Measurements from ENCODE around the gene SELE.
"Not testable (repeated sequence)": the region's sequence is repeated elsewhere in the genome, so short reads cannot be mapped to it uniquely, and the experiment has no call there.

Gene SELE

DNA sequence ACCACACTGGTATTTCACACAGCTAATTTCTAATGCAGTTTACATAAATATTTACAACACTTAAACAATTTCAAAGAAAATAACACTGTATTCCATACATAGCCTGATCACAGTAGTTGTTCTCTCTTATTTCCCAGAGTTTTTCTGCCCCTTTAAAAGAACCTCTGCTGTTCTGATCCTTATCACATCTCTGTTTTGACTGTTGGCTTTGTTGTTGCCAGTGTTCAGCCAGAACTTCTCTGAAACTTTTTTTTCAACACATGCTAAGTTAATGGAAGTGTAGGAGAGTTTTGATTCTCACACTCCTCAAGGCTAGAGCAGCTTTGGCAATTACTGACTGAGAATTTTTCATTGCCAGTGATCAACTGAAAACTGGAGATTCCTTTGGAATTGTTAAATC, 11.1 kb downstream of the SELE start:
- DNase-seq, result no peak

DNA sequence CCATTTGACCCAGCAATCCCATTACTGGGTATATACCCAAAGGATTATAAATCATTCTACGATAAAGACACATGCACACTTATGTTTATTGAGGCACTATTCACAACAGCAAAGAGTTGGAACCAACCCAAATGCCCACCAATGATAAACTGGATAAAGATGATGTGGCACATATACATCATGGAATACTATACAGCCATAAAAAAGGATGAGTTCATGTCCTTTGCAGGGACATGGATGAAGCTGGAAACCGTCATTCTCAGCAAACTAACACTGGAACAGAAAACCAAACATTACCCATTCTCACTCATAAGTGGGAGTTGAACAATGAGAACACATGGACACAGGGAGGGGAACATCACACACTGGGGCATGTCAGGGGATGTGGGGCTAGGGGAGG, 18.8 kb downstream of the SELE start:
- not testable (repeated sequence) for DNase-seq

DNA sequence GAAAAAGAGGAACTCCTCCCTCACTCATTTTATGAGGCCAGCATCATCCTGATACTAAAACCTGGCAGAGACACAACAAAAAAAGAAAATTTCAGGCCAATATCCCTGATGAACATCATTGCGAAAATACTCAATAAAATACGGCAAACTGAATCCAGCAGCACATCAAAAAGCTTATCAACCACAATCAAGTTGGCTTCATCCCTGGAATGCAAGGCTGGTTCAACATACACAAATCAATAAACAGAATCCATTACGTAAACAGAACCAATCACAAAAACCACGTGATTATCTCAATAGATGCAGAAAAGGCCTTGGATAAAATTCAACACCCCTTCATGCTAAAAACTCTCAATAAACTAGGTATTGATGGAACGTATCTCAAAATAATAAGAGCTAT, 20.8 kb downstream of the SELE start:
- DNase-seq, result not testable (repeated sequence)

DNA sequence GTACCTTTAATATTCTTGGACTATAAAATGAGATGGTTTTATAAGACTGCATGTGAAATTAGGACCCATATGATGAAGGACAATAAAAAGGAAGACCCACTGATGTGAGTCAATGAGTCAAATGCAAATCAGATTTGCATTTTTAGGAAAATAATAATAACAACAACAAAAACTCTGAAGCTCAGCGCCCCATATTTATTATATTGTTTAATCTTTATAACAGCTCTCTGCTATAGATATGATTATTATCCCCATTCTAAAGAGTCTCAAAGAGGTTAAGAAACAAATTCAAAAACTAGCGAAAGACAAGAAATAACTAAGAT, 21.6 kb downstream of the SELE start:
- DNase-seq, result no peak

DNA sequence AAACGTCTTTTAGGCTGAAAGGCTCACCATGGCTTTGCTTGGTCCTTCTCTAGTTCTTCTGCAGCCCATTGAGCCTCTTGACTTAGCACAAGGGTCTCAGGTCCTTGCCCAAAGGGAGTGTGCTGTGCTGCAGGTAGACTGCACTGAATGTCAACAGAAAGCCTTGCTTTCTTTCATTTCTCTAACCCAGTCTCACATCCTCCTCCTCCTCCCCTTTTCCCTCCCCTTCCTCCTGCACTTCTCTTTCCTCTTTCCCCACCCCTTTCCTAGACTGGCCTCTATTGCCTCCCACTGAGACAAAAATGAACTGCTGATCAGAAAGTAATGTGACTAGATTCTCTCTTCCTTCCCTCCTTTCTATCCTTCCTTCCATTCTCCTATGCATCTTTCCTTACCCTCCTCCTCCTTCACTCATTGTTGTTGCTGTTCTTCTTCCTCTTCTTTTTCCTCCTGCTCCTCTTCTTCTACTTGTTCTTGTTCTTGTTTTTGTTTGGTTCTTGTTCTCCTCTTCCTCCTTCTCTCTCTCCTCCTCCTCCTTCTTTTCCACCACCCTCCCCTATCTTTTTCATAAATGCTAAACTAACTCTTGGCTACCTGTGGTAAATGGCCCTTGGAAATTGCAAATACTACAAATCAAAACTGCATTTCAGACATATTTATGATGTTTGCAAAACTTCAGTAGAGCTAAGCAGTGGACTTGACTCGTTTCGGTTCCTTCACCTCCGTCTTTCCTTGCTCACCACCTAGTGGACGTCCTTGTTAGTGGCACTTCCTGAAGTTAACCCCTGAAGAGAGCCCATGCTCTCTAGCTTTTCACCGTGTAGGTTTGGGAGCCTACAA, 22.2 kb downstream of the SELE start, which contains the start of gene SELL:
SELL (minus strand) TSS at position 152 of the 840 bp plus-strand sequence; CDS start at position 30, 122 bp downstream.
- peak; percentile 50 for DNase-seq

DNA sequence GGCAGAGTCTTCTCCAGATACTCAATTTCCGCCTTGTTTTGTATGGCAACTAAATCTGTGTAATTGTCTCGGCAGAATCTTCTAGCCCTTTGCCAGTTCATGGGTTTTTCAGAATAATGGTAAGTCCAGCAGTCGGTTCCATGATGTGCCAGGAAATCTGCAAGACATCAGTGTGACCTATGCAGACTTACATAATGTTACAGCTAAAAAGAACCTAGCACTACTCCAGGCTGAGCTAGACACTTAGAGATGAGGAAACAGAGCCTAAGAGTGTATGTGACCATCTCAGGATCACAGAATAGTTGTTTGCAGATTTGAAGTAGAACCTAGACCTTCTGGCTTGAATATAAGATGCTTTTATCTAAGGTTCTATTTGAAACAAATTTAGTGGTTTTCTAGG, 25.2 kb downstream of the SELE start:
- DNase-seq, result no peak

DNA sequence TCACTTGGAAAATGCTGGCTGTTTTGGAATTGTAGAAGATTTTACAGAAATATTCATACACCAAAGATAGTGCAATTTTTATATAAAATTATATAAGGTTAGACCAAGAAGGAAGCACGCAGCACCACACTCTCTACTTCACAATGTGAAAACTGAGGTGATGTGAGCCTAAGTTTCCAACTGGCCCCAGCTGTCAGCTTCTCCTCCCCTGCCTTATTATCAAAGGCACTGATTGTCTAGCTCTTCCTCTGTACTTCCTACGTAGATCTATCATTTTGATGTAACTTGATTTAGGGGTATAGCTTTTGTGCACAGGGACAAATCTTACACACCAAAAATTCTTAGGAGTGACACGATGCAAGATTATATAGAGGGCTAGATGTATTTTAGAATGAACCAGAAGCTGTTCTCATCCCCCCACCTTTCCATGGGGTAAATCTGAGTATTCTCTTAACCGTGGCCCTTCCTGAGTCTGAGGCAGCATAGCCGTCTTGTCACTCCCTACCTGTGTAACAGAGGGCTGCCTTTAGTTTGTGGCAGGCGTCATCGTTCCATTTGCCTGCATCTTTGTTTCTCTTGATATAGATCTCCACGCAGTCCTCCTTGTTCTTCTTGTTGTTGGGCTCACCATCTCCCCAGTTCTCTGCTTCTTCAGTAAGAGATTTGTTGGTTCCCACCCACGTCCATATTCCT, 25.8 kb downstream of the SELE start:
- DNase-seq, result no peak

DNA sequence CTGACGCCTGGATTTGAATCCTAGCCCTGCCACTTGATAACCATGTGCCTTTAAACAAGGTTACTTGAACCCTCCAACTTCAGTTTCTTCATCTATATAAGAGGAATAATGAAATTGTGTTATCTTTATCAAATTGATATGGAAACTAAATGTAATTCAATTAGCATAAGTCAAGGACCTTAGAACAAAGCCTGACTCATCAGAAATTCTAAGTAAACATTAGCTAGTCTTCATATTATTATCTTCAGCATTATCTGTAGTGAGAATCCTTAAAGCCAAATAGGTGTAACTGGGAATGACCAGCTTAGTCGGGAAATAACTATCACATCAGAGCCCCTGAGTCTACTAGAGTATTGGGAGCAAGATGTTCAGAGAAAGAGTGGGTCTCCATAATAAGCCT, 29.1 kb downstream of the SELE start:
- DNase-seq, result no peak

DNA sequence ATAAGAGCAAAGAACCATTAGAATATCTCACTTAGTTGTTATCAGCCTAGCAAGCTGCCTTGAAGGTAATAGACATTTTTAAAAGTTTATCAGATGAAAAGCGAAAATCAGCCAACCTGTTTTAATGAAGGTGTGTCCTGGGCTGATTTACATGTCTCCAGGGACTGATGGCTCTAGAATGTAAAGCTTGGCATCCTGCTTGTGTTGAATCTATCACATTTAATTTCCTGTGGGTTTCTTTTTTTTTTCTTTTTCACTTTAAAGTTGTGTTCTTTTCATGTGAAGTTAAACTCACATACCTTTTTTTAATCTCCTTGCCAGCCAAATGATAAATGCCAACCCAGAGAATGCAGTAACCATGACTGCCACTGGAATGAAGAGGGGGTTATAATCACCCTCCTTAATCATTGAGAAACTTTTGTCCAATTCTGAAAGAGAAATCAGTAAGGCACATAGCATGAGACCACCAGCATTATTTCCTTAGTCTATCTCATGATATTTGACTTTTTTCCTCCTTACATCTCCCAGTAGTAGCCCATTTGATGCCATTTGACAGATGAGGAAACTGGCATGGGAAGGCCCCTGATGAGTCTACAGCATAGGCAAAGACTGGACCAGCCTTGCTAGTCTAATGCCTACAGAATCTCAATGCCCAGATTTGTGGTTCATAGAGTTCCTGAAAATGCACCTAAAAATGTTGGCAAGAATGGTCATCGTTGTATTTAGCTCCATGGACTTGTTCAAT, 32.4 kb downstream of the SELE start:
- DNase-seq, result no peak

DNA sequence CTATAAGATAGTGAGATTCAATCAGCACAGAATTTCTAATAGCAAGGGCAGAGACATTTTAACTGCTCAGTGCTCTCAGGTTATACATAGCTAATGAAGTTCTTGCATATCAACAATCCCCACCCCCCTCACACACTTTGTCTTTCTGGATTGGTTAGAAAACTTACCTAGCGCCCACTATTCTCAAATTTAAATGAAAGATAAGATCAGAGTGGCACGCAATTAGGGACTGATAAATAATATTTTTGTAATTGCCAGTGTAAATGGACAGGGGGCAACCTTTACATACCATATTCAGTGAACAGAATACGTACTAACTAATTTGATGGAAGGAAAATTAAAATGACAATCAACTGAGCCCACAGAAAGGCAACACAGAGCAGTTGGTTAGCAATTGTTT, 34.2 kb downstream of the SELE start:
- no peak for DNase-seq

DNA sequence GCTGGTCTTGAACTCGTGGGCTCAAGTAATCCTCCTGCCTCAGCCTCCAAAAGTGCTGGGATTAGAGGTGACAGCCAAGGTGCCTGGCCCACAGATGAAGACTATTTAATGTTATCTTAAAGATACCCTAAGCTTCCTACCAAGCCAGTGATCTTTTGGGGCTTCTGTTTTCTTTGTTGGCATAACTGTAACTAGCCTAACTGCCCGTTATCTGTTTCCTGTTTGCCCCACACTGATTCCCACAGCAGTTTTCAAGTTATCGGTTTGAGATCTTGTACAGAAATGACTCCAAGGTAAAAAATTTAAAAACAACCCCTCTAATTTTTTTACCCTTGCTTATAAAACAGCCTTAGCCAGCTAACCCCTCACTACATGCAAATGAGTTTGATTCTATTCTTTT, 34.9 kb downstream of the SELE start:
- DNase-seq, result no peak

DNA sequence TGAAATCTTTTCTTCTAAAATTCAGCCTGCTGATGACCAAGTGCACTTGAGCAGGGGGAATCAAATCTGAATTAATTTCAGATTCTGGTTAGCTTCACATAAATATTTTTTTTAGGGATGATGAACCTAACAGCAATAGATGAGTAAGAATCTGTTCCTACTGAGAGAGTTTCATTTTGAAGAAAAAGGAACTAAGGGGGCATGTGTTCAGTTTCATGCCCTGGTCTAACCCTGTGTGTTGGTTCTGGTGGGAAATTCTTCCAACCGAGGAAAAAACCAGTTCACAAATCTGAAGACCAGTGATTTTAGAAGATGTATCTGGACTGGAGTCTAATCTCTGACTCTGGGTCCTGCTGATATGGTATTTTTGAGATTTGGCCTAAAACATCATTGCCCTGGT, 36.1 kb downstream of the SELE start:
- DNase-seq, result no peak

DNA sequence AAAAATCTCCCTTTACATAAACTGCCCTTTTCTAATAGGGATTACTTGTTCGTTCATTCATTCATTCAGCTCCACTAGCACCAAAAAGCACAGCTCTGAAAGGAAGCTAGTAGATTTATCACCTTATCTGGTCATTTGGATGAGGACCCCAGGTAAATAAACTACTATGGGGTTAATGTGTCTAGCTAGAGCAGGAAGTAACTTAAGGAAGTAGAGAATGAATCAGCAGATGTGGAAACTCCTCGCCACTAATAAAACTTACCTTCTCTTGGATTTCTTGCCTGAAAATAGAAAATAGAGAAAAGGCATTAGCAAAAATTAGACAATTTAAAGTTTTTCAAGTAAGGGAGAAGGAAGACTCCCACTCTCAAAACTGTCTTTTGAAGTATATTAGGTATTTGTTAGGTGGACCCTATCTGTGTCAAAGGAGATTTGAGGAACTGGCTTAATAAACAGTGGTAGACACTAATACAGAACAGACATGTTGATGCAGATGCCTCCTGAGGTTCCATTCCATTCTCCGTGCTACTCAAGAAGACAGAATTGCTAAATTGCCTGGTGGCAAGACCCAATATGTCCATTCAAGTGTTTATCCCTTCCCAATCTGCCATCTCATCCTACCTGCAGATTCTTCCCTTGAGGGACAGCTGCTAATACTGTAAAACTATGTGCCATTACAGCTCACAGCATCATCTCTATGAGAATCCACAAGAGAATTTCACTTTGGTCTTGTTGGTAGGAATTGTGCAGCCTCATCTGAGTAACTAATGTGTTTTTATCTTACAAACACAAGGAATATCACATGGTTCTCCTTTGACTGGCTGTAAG, 37.4 kb downstream of the SELE start:
- DNase-seq, result no peak

DNA sequence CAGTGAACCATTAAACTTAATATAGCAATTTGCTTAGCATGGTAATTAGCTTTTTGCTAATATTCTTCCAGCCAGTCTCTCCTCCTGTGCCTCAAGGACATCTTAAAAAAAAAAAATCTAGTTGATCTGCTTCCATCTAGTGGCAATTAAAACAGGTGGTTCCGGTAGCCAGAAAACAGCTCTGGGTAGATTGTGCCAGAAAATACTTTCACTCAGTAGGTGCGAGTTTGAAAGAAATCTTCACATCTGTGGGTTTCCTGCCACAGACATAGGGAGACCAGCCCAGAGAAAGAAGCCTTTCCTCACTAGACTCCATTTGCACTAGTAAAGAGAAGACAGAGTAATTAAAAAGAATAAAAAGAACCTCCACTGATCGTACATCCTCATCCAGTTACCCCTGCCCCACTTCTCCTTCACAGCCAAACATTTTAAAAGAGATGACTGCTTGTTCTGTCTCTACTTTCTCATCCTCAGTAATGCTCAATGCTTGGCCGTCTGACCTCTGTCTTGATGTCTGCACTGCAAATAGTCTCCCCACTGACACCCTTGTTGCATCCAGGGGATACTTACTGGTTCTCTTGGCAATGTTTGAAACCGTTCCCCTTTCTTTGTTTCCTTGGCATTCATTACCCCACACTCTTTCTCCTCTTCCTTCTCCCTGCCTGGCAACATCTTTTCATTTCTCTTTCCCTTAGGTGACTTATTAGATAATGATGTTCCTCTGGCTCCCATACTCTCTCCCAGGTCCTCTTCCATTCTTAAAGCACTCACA, 39.4 kb downstream of the SELE start:
- no peak for DNase-seq

DNA sequence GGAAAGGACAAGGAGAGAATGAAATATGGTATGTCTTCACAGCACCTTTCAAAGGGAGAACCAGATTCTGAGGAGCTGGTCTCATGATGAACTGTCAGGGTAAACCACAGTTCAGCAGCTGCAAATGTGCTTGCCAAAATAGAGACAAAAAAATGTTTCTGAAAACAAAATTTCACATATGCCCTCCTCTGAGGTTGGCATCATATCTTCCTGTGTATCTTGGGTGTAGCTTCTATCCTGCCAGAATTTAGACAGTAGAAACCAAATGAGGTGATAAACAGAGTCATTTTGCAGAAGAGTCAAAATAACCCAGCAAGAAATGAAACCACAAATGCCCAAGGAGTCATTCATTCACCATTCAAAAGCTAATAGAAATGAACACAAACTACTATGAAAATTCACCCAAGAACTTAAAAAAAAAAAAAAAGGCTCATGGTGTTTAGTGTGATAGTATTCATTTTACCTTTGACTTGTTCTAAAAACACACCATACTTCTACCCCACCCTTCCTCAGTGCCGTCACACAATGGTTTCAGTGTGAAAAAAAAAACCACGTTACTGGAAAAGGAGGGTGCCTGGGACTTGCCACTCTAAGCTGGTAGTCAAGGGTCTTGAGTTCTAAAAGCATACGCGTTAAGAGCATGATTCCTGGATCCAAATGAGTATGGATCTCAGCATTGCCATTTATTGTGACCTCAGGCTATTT, 41.0 kb downstream of the SELE start:
- DNase-seq, result no peak

DNA sequence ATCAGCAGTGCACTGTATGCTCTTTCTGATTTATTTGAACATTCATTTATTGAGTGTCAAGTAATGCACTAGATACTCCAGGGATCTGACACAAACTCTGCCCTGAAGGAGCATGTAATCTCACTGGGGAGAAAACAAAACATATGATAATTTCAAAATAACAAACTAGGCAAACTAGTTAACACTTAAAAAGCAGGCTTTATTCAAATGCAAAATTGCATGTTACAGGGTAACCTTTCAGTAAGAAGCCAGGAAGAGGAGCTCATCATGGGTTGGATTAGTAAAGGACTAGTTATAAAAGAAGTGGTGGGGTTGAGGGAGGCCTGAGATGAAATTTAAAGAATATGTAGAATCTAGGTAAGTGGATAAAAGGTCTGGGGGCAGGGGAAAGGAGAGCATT, 43.4 kb downstream of the SELE start:
- no peak for DNase-seq

DNA sequence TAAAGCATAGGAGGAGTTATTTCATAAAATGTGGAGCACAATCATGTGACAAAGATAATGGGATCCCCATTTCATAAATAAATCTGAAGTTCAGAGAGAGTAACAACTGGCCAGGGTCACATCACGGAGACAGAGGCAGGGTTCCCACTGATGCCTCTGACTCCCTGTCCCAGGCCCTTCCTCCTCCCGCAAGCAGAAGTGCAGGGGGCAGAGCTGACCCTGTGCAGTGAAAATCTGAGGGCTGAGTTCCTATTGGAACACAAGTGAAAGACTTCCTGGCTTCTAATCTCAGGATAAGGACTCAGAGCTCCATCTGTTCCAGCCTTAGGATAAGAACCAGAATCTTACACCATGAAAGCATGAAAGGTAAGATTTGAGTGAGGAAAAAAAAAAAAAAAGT, 44.5 kb downstream of the SELE start:
- DNase-seq, result no peak

DNA sequence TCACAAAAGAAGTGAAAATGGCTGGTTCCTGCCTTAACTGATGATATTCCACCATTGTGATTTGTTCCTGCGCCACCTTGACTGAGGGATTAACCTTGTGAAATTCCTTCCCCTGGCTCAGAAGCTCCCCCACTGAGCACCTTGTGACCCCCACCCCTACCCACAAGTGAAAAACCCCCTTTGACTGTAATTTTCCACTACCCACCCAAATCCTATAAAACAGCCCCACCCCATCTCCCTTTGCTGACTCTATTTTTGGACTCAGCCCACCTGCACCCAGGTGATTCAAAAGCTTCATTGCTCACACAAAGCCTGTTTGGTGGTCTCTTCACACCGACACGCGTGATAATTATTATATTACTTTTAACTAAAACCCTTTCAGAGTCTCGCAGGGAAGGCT, 45.5 kb downstream of the SELE start:
- DNase-seq, result not testable (repeated sequence)

DNA sequence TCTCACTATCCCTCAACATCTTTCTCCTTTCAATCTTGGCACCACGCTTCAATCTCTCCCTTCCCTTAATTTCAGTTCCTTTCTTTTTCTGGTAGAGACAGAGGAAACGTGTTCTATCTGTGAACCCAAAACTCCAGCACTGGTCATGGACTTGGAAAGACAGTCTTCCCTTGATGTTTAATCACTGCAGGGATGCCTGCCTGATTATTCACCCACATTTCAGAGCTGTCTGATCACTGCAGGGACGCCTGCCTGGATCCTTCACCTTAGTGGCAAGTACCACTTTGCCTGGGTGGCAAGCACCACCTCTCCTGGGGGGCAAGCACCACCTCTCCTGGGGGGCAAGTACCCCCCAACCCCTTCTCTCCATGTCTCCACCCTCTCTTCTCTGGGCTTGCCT, 50.2 kb downstream of the SELE start:
- DNase-seq, result no peak

DNA sequence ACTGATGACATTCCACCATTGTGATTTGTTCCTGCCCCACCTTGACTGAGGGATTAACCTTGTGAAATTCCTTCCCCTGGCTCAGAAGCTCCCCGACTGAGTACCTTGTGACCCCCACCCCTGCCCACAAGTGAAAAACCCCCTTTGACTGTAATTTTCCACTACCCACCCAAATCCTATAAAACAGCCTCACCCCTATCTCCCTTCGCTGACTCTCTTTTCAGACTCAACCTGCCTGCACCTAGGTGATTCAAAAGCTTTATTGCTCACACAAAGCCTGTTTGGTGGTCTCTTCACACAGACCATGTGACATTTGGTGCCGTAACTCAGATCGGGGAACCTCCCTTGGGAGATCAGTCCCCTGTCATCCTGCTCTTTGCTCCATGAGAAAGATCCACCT, 50.7 kb downstream of the SELE start:
- not testable (repeated sequence) for DNase-seq

DNA sequence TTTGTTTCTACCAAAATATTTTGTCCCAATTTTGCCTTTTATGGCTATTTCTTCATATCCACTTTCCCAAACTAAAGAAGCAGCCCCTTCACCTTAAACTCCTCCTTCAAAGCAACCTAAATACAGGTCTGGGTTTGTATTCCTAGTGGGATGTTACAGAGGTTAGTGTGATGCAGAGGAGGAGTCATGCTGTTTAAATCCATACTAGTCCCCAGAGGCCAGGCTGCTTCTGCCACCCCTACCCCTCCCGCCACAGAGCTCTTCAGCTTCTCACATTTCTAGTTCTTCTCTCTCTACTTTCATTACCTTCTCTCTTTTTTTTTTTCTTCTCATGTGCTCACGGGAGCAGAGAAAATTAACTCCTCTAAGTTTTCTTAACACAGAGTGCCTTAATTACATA, 51.8 kb downstream of the SELE start:
- no peak for DNase-seq

Measured in right hindlimb (tissue), 1 donor.